Iris pigment epithelial cell (primary cell): ENCODE data around the gene WDTC1.
"Not testable (repeated sequence)": the region's sequence is repeated elsewhere in the genome, so short reads cannot be mapped to it uniquely, and the experiment has no call there.

Experiments
- DNase-seq: peaks from one replicate; pipeline ENCODE4 v3.0.0-alpha.2; 2011; ENCODE audit warnings: low read depth

Gene WDTC1, protein sequence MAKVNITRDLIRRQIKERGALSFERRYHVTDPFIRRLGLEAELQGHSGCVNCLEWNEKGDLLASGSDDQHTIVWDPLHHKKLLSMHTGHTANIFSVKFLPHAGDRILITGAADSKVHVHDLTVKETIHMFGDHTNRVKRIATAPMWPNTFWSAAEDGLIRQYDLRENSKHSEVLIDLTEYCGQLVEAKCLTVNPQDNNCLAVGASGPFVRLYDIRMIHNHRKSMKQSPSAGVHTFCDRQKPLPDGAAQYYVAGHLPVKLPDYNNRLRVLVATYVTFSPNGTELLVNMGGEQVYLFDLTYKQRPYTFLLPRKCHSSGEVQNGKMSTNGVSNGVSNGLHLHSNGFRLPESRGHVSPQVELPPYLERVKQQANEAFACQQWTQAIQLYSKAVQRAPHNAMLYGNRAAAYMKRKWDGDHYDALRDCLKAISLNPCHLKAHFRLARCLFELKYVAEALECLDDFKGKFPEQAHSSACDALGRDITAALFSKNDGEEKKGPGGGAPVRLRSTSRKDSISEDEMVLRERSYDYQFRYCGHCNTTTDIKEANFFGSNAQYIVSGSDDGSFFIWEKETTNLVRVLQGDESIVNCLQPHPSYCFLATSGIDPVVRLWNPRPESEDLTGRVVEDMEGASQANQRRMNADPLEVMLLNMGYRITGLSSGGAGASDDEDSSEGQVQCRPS

DNA sequence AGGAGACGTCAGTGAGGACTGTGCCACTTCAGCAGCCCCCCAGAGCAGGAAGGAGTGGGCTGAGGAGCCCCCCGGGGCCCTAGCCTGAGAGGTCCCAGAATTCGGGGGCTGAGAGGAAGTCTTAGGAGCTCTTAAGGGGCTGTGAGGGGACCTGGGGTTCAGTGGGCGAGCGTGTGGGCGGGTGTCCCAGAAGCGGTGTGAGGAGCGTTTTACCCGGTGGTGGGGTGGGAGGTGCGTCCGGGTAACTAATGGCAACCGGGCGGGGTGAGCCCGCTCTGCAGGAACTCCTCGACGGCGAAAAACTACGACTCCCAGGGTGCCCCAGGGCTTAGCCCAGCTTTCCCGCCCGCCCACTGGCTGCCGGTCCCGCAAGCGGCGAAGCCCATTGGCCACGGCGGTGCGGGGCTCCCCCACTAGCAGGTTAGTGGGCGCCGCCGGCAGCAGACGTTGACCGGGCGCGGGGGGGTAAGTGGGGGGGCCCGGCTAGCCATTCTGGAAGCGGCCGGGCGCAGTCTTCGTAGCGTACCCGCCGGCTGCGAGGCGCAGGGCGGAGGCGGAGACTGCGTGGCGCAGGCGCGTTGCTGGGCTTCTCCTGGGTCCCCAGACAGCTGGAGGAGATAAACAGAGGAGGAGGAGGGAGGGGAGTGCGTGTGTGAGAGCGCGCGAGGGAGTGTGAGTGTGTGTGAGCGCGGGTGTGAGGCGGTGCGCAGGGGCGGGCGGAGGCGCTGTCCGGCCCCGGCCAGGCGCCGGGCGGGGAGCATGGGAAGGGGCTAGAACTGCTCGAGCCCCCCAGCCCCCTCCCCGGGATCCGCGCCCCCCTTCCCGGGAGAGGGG lies at the start of gene WDTC1:
Gene WDTC1 (plus strand): TSS at position 584 of the 834 bp plus-strand sequence. CDS start 26,423 bp downstream, outside the sequence.
- peak; percentile 98 for DNase-seq

DNA sequence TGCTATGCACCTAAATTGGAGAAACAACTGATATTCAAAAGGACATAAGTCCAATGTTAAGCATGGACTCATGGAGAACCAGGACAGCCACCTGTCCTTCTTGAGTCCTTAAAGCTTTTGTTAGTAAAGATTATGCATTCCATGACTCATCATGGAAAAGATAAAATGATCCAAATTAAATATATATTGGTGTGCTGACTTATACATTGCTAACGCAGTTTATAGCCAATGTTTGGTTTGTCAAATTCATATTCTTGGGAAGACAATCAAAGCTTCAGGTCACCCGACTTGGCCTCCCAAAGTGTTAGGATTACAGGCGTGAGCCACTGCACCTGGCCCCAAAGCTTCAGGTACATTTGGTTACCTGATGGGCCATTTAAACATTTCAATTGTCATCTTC lies 49.8 kb upstream of the WDTC1 start:
- DNase-seq: not testable (repeated sequence)

GRCh38 chr1:27192039-27192529 lies 42.3 kb upstream of the WDTC1 start:
- peak; percentile 12 for DNase-seq

DNA sequence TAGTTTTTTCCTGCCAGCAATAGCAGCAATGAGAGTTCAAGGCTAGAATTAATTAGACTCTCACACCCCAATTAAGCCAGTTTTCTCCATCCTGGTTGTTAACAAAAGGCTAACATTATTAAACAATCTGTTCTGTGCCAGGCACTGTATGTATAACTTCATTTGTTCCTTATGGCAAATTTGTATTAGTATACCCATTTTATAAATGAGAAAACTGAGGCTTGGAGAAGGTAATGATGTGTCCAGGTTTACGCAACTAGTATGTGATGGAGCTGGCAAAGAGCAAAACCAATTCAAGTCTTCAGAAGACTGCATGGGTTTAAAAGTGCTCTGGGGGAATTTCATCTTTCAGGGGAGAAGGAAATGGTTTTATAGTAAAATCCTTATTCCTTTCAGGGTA lies 41.2 kb upstream of the WDTC1 start:
- DNase-seq: no peak

- no peak for DNase-seq
These were observed 33.1 kb upstream of the WDTC1 start for GRCh38 chr1:27201295-27201694.

GRCh38 chr1:27203946-27204345 lies 30.5 kb upstream of the WDTC1 start:
- DNase-seq: peak; percentile 22

DNA sequence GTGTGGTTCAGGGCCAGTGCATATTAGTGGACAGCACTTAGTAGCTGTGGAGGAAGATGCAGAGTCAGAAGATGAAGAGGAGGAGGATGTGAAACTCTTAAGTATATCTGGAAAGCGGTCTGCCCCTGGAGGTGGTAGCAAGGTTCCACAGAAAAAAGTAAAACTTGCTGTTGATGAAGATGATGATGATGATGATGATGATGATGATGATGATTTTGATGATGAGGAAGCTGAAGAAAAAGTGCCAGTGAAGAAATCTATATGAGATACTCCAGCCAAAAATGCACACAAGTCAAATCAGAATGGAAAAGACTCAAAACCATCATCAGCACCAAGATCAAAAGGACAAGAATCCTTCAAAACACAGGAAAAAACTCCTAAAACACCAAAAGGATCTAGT lies 27.2 kb upstream of the WDTC1 start:
- not testable (repeated sequence) for DNase-seq

DNA sequence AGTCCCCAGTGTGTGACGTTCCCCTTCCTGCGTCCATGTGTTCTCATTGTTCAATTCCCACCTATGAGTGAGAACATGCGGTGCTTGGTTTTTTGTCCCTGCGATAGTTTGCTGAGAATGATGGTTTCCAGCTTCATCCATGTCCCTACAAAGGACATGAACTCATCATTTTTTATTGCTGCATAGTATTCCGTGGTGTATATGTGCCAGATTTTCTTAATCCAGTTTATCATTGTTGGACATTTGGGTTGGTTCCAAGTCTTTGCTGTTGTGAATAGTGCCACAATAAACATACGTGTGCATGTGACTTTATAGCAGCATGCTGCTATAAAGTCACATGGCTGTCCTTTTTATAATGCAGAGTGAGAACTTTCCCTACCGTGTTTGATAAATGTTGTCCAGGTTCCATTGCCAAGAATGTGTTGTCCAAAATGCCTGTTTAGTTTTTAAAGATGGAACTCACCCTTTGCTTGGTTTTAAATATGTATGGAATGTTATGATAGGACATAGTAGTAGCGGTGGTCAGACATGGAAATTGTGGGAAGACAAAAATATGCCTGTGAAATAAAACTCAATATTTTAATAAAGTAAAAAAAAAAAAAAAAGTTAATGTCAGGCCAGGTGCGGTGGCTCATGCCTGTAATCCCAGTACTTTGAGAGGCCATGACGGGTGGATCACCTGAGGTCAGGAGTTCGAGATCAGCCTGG lies 26.1 kb upstream of the WDTC1 start:
- DNase-seq: not testable (repeated sequence)

GRCh38 chr1:27216466-27216865 lies 18.0 kb upstream of the WDTC1 start:
- no peak for DNase-seq

DNA sequence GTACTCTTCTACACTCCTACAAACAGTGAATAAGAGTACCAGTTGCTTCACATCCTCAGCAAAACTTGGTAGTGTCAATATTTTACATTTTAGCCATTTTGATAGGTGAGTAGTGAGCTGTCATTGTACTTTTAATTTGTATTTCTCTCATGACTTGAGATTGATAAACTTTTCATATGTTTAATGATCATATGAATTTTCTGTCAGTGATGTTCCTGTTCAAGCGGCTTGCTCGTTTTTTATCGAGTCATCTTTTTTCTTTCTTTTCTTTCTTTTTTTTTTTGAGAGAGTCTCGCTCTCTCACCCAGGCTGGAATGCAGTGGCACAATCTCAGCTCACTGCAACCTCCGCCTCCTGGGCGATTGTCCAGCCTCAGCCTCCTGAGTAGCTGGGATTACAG lies 17.0 kb upstream of the WDTC1 start:
- DNase-seq: no peak

DNA sequence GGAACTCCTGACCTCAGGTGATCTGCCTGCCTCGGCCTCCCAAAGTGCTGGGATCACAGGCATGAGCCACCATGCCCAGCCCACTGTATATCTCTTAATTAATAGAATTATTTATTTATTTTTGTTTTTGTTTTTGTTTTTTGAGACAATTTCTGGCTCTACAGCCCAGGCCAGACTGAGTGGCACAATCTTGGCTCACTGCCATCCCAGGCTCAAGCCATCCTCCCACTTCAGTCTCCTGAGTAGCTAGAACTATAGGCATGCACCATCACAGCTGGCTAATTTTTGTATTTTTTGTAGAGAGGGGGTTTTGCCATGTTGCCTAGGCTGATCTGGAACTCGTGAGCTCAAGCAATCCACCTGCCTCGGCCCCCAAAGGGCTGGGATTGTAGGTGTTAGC lies 15.7 kb upstream of the WDTC1 start:
- no peak for DNase-seq

- peak; percentile 21 for DNase-seq
These were observed 14.3 kb upstream of the WDTC1 start for GRCh38 chr1:27220096-27220495.

GRCh38 chr1:27220702-27221497 lies 13.5 kb upstream of the WDTC1 start:
- not testable (repeated sequence) for DNase-seq

GRCh38 chr1:27225621-27226020 lies 8.8 kb upstream of the WDTC1 start:
- no peak for DNase-seq

- no peak for DNase-seq
These were observed 6.7 kb upstream of the WDTC1 start for GRCh38 chr1:27227765-27228164.

DNA sequence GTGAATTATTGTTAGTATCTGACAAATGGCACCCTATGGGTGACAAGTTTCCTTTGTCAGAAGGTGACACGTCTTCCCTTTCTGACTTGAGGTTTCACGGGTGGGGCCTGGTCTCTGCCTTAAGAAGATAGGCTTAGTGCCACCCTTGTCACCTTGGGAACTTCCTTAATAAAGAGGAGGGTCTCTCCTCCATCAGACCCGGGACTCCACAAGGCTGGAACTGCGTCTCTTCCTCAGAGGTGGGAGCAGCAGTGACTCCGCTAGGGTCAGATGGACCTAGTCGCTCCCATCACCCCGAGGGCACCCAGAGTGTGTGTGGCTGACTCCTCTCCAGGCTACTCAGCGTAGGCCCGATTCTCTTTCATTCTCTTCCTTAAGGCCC lies 774 bp upstream of the WDTC1 start:
- DNase-seq: no peak

DNA sequence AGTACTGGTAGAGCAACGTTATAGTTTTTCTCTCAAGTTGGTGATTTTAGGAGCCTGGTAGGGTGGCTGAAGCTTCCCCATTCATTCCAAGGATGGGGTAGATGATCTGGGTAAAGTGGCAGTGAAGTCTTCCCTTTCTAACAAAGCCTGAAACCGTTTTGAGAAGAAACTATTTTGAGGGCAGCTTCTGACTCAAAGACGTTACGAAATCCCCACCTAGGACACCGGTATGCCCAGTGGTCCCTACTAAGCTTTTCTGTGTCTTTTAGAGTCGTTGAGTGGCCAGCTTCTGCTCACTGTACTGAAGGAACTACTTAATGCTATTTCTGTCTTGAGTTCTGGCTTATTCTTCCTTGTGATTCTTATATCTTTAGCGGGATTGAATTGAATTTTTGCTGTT lies 1.4 kb downstream of the WDTC1 start:
- DNase-seq: peak; percentile 38

DNA sequence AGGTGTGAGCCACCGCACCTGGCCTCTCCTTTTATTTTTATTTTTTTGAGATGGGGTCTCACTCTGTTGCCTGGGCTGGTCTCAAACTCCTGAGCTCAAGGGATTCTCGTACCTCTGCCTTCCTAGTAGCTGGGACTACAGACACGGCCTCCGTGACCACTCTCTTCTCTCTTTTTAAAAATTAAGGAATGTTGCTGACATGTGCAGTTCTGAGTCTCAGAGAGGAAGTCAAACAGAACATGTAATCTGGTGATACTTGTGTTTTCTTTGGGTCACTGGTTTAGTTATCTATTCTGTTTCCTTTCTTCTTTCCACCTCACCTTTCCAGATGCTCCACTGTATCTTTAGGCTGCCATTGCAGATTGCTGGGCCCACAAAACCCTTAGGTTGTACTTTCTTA lies 2.7 kb downstream of the WDTC1 start:
- DNase-seq: no peak

- DNase-seq: no peak
These were observed 3.6 kb downstream of the WDTC1 start for GRCh38 chr1:27238032-27238431.

DNA sequence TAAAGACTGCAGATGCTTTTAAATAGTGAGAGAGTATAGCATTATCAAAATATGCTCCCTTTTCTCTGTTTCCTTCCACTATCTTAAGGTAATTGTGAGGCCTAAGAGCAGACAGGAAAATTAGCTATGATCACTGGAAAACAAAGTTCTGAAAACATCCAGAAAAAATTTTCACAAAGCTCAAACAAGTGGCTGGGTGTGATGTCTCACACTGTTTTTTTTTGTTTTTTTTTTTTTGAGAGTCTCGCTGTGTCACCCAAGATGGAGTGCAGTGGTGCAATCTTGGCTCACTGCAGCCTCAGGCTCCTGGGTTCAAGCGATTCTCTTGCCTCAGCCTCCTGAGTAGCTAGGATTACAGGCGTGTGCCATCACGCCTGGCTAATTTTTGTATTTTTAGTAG lies 7.2 kb downstream of the WDTC1 start:
- no peak for DNase-seq

DNA sequence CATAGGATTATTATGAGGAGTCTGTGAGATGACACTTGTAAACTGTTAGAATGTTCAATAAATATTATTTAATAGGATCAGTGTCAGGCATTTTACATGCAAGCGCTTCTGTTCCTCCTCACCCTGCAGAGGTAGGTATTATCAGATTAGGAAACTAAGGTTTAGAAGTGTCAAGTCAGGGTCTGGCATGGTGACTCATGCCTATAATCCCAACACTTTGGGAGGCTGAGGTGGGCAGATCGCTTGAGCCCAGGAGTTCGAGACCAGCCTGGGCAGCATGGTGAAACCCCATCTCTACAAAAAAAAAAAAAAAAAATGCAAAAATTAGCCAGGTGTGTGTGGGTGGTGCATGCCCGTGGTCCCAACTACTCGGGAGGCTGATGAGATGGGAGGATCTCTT lies 9.2 kb downstream of the WDTC1 start:
- DNase-seq: not testable (repeated sequence)
